Measurements from ENCODE around the gene RAB36. TPM values are rescaled to one million over a fixed set of nuclear protein-coding genes. Genes with fewer than 3 reads are reported as not detected.

RAB36 gene
- total RNA-seq, 1 donor from 2014 or later: 1.8 TPM

DNA sequence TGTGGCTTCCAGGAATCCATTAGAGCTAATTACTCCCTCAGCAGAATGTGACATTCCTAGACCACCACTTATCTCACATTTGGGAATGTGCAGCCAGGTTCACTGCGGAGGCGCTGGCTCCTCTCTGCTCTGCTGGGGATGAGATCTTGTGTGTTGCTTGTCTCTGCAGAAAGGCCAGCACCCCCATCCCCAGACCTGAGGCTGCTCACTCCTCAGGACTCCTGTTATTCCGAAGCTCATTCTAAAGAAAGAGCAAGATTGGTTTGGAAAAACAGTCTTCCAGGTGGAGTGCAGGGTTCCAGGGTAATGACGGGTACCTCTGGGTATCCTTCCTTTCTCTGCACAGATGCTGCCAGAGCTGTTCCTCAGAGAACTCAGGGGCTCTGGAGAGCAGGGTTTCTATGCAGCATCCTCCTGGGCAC is 24.3 kb upstream of the RAB36 start:
- Histone ChIP-seq H3K27ac (no peak overlapping the region), H3K4me3 (no peak overlapping the region), H3K36me3 (no peaks in the 10 kb centered on the region), H3K27me3 (no peaks in the 10 kb centered on the region), H3K9me3 (no peaks in the 10 kb centered on the region), H3K4me1 (no peaks in the 10 kb centered on the region)
- intact Hi-C loops (cut with DNase I): no loop called here
- TF ChIP-seq, protein P1, sequence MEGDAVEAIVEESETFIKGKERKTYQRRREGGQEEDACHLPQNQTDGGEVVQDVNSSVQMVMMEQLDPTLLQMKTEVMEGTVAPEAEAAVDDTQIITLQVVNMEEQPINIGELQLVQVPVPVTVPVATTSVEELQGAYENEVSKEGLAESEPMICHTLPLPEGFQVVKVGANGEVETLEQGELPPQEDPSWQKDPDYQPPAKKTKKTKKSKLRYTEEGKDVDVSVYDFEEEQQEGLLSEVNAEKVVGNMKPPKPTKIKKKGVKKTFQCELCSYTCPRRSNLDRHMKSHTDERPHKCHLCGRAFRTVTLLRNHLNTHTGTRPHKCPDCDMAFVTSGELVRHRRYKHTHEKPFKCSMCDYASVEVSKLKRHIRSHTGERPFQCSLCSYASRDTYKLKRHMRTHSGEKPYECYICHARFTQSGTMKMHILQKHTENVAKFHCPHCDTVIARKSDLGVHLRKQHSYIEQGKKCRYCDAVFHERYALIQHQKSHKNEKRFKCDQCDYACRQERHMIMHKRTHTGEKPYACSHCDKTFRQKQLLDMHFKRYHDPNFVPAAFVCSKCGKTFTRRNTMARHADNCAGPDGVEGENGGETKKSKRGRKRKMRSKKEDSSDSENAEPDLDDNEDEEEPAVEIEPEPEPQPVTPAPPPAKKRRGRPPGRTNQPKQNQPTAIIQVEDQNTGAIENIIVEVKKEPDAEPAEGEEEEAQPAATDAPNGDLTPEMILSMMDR (IDR thresholded peaks at IDR 0.05): no peak
- DNase-seq (ENCODE audit: low spot score in 2 of 2): no peak

DNA sequence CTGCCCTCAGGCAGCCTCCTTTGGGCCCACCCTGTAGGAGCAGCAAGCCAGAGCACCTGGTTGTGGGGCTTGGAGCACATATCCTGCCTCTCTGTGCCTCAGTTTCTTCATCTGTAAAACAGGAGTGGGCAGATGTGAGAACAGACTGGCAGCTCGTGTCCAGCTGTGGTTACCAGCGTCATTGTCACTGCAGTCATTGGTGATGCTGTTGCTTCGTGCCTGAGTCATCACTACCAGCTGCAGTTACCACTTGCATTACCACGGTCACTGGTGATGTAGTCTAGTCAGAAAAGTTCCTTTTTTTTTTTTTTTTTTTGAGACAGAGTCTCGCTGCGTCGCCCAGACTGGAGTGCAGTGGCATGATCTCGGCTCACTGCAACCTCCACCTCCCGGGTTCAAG is 23.9 kb upstream of the RAB36 start:
- H3K4me3 ChIP-seq: no peak overlapping the region
- no peaks in the 10 kb centered on the region for H3K9me3 ChIP-seq
- no peak overlapping the region for H3K27ac ChIP-seq
- no peaks in the 10 kb centered on the region for H3K36me3 ChIP-seq
- intact Hi-C loops (cut with DNase I): no loop called here
- H3K4me1 ChIP-seq: no peaks in the 10 kb centered on the region
- DNase-seq (ENCODE audit: low spot score in 2 of 2): no peak
- TF ChIP-seq, protein P1 (IDR thresholded peaks at IDR 0.05): no peak
- no peaks in the 10 kb centered on the region for H3K27me3 ChIP-seq

DNA sequence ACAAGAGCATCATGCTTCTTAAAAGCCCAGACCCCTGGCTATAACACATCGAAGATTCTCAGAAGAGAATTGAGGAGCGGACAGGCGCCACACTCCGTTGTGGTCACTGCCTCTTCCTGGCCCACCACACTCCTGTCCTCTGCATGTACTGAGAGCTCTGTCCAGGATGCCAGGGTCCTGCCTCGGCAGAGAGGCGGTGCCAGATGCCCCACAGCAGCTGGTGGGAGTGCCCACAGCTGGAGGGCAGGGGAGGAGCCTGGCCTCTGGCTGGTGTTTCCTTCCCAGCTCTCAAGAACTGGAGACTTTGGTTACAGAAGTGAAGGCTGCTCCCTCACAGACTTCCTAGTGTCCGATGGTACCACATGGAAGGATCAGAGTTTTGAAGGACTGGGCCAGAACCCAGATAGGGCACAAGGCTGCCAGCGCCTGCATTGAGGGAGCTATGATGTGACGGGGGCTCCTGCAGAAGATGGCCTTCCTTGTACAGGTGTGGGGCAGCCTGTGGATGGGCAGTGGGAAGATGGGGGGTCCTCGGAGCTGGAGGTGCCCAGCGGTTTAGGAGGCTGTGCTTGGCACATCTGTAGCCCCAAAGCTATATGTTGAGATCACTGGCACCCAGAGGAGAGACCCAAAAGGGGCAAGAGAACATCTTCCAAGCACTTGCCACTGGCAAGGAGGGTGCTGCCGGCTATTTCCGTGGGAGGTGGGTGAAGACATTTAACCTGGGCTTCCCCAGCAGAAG is 22.9 kb upstream of the RAB36 start:
- H3K9me3 ChIP-seq: no peaks in the 10 kb centered on the region
- DNase-seq (ENCODE audit: low spot score in 2 of 2): no peak
- H3K4me1 ChIP-seq: no peaks in the 10 kb centered on the region
- H3K36me3 ChIP-seq: no peaks in the 10 kb centered on the region
- H3K27ac ChIP-seq: no peak overlapping the region
- TF ChIP-seq, protein P1 (IDR thresholded peaks at IDR 0.05): no peak
- H3K27me3 ChIP-seq: no peaks in the 10 kb centered on the region
- intact Hi-C loops (cut with DNase I): no loop called here
- H3K4me3 ChIP-seq: no peak overlapping the region

DNA sequence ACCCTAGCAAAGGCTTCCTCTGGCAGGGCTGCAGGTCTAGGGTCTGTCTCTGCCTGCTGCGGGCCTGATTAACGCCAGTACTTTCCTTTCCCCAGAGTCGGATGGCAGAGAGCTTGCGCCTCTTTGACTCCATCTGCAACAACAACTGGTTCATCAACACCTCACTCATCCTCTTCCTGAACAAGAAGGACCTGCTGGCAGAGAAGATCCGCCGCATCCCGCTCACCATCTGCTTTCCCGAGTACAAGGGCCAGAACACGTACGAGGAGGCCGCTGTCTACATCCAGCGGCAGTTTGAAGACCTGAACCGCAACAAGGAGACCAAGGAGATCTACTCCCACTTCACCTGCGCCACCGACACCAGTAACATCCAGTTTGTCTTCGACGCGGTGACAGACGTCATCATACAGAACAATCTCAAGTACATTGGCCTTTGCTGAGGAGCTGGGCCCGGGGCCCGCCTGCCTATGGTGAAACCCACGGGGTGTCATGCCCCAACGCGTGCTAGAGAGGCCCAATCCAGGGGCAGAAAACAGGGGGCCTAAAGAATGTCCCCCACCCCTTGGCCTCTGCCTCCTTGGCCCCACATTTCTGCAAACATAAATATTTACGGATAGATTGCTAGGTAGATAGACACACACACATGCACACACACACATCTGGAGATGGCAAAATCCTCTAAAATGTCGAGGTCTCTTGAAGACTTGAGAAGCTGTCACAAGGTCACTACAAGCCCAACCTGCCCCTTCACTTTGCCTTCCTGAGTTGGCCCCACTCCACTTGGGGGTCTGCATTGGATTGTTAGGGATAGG is 22.1 kb upstream of the RAB36 start:
- Histone ChIP-seq H3K4me1 (no peaks in the 10 kb centered on the region), H3K36me3 (no peaks in the 10 kb centered on the region), H3K4me3 (no peak overlapping the region), H3K9me3 (no peaks in the 10 kb centered on the region), H3K27ac (no peak overlapping the region), H3K27me3 (no peaks in the 10 kb centered on the region)
- intact Hi-C loops (cut with DNase I): no loop called here
- no peak for DNase-seq (ENCODE audit: low spot score in 2 of 2)
- TF ChIP-seq, protein P1 (IDR thresholded peaks at IDR 0.05): no peak

DNA sequence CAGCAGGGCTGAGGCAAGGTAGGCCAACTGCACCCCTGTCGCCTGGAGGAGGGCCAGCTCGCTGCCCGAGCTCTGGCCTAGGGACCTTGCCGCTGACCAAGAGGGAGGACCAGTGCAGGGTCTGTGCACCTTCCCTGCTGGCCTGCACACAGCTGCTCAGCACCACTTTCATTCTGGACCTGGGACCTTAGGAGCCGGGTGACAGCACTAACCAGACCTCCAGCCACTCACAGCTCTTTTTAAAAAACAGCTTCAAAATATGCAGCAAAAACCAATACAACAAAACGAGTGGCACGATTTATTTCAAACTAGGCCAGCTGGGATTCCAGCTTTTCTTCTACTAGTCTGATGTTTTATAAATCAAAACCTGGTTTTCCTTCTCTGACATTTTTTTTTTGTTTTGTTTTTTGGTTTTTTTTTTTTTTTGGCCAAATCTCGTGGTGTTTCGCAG is 21.4 kb upstream of the RAB36 start:
- Histone ChIP-seq H3K27ac (no peak overlapping the region), H3K36me3 (no peaks in the 10 kb centered on the region), H3K9me3 (no peaks in the 10 kb centered on the region), H3K4me3 (no peak overlapping the region), H3K4me1 (no peaks in the 10 kb centered on the region), H3K27me3 (no peaks in the 10 kb centered on the region)
- intact Hi-C loops (cut with DNase I): no loop called here
- TF ChIP-seq, protein P1 (IDR thresholded peaks at IDR 0.05): no peak
- DNase-seq (ENCODE audit: low spot score in 2 of 2): no peak
